Osteoblast (primary cell): Measurements from ENCODE around the gene SPECC1. TPM values are rescaled to one million over a fixed set of nuclear protein-coding genes. Genes with fewer than 3 reads are reported as not detected.

ENCODE experiments used
- DNase-seq: peaks from one replicate; pipeline ENCODE4 v3.0.0; 2011; ENCODE audit warnings: low spot score, mixed read lengths; ENCODE audit not compliant: insufficient read length; ENCODE audit errors: missing footprints
- H2AFZ ChIP-seq: 2 replicates; pipeline ENCODE4 v1.6.0; 2011; ENCODE audit warnings: mild to moderate bottlenecking, low read length
- H3K27ac ChIP-seq: 2 replicates; pipeline ENCODE4 v1.5.1; 2011; ENCODE audit warnings: mild to moderate bottlenecking, low read depth, low read length, moderate library complexity
- H3K27me3 ChIP-seq: 2 replicates; pipeline ENCODE4 v1.6.0; 2012; ENCODE audit warnings: mild to moderate bottlenecking, control low read depth, inconsistent platforms, low read length, moderate library complexity; ENCODE audit not compliant: insufficient read depth
- H3K36me3 ChIP-seq: 2 replicates; pipeline ENCODE4 v1.5.1; 2011; ENCODE audit warnings: mild to moderate bottlenecking, low read length, control low read depth, moderate library complexity; ENCODE audit not compliant: insufficient read depth
- H3K4me1 ChIP-seq: 2 replicates; pipeline ENCODE4 v1.5.1; 2011; ENCODE audit warnings: mild to moderate bottlenecking, low read length, control low read depth, moderate library complexity; ENCODE audit not compliant: insufficient read depth
- H3K4me2 ChIP-seq: 2 replicates; pipeline ENCODE4 v1.6.0; 2011; ENCODE audit warnings: mild to moderate bottlenecking, low read length; ENCODE audit not compliant: insufficient read depth
- H3K4me3 ChIP-seq: fragments of 200-600 bp; sonication (generic); 3 replicates; pipeline ENCODE4 v1.5.1; 2012; ENCODE audit warnings: mild to moderate bottlenecking, low read length, inconsistent platforms; ENCODE audit not compliant: insufficient read depth
- H3K79me2 ChIP-seq: 2 replicates; pipeline ENCODE4 v1.6.0; 2012; ENCODE audit warnings: mild to moderate bottlenecking, low read length, control low read depth, inconsistent platforms; ENCODE audit not compliant: insufficient read depth
- H3K9me3 ChIP-seq: 2 replicates; pipeline ENCODE4 v1.5.1; 2011; ENCODE audit warnings: low read depth, low read length, control low read depth
- H4K20me1 ChIP-seq: 2 replicates; pipeline ENCODE4 v1.6.0; 2012; ENCODE audit warnings: mild to moderate bottlenecking, low read length, control low read depth; ENCODE audit not compliant: insufficient read depth
- CTCF ChIP-seq: IDR thresholded peaks from 2 replicates; pipeline ENCODE4 v1.5.1; 2011; ENCODE audit warnings: mild to moderate bottlenecking, low read depth, low read length, moderate library complexity; ENCODE audit errors: extremely low read depth
- total RNA-seq: library from RNA; depleted of rRNA; stranded (reverse); fragments of >200 nt; gene quantifications from 2 replicates; pipeline ENCODE4 v1.2.3, GENCODE V29; 2012

Gene SPECC1
- total RNA-seq, 1 donor, result 155 TPM

GRCh38 chr17:20230924-20231323 is 221.8 kb downstream of the SPECC1 start:
- Histone ChIP-seq H3K4me3 (no peak overlapping the region), H2AFZ (no peak overlapping the region), H4K20me1 (no peaks in the 10 kb centered on the region), H3K27me3 (no peaks in the 10 kb centered on the region), H3K79me2 (no peaks in the 10 kb centered on the region), H3K9me3 (no peaks in the 10 kb centered on the region), H3K4me2 (no peak overlapping the region), H3K4me1 (peaks cover 33% of the 10 kb centered on the region), H3K27ac (no peak overlapping the region), H3K36me3 (peaks cover 37% of the 10 kb centered on the region)
- TF ChIP-seq CTCF, result no peak
- no peak for DNase-seq

DNA sequence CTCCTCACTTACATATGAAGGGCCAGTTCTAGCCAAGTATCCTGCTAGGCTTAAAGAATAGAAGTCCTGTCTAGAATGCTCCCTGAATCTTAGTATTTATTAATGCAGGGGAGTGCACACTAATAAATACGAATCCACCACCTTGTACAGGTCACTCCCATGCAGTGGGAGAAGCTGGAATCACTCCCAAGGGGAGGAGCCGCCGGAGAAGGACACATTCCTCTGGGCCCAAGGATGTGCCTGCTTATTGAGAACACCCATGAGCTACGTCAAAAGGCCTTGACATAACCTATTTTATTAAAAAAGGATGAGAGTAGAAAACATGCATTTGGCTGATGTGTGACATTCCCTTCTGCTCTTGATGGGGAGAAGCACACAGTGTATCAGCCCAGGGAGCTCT is 223.5 kb downstream of the SPECC1 start:
- Histone ChIP-seq H3K9me3 (no peaks in the 10 kb centered on the region), H3K4me1 (peaks cover 26% of the 10 kb centered on the region), H2AFZ (no peak overlapping the region), H3K27me3 (no peaks in the 10 kb centered on the region), H3K4me3 (no peak overlapping the region), H3K27ac (no peak overlapping the region), H3K36me3 (peaks cover 37% of the 10 kb centered on the region), H3K4me2 (no peak overlapping the region), H4K20me1 (no peaks in the 10 kb centered on the region), H3K79me2 (no peaks in the 10 kb centered on the region)
- no peak for TF ChIP-seq CTCF
- DNase-seq, result no peak

- Histone ChIP-seq H3K4me2 (no peak overlapping the region), H4K20me1 (no peaks in the 10 kb centered on the region), H3K27ac (no peak overlapping the region), H2AFZ (no peak overlapping the region), H3K27me3 (no peaks in the 10 kb centered on the region), H3K36me3 (peaks cover 33% of the 10 kb centered on the region), H3K4me1 (peaks cover 9% of the 10 kb centered on the region), H3K4me3 (no peak overlapping the region), H3K79me2 (no peaks in the 10 kb centered on the region), H3K9me3 (no peaks in the 10 kb centered on the region)
- no peak for TF ChIP-seq CTCF
- no peak for DNase-seq
Measured at GRCh38 chr17:20234276-20234675, 225.1 kb downstream of the SPECC1 start.

DNA sequence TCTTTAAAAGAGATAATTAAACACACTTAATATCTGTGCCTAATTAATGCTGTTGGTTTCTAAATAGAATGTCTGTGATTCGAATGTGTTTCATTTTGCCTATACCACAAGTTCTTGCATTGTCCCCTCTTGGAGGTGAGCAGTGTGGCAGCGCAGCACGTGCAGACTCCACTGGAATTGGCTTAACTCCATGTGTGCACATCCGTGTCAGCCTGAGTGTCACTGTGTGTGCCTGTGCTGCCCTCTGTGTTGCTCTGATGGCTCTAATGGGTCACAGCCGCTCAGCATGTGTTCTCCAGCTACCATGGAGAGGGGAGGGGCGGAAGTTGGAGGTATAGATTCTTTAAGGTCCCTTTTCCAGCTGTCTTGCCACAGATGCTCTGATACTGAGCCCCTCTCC is 226.6 kb downstream of the SPECC1 start:
- no peaks in the 10 kb centered on the region for H3K27me3 ChIP-seq
- H3K36me3 ChIP-seq, result peaks cover 33% of the 10 kb centered on the region
- peaks cover 1% of the 10 kb centered on the region for H3K4me1 ChIP-seq
- H2AFZ ChIP-seq, result no peak overlapping the region
- H3K4me2 ChIP-seq, result no peak overlapping the region
- no peak overlapping the region for H3K27ac ChIP-seq
- no peak overlapping the region for H3K4me3 ChIP-seq
- H3K9me3 ChIP-seq, result no peaks in the 10 kb centered on the region
- H4K20me1 ChIP-seq, result no peaks in the 10 kb centered on the region
- DNase-seq, result no peak
- no peaks in the 10 kb centered on the region for H3K79me2 ChIP-seq
- no peak for TF ChIP-seq CTCF
